ENCODE results near the gene OR10H4. TPM values are rescaled to one million over a fixed set of nuclear protein-coding genes. Genes with fewer than 3 reads are reported as not detected.

Gene OR10H4
- total RNA-seq, 1 experiment from 2014 or later: not detected

Other genes with a start within 250 kb of the OR10H4 start
- gene OR10H2, start 221.0 kb upstream of the OR10H4 start, total RNA-seq (2014; rRNA removed; shearing (Covaris generic)): not detected in 2 replicates
- gene OR10H3, start 211.0 kb upstream of the OR10H4 start, total RNA-seq (2014; rRNA removed; shearing (Covaris generic)): not detected in 2 replicates
- gene OR10H5, start 161.3 kb upstream of the OR10H4 start, total RNA-seq (2014; rRNA removed; shearing (Covaris generic)): not detected in 2 replicates
- gene OR10H1, start 133.3 kb upstream of the OR10H4 start, total RNA-seq (2014; rRNA removed; shearing (Covaris generic)): not detected in 2 replicates
- gene CYP4F2, start 50.9 kb upstream of the OR10H4 start, total RNA-seq (2014; rRNA removed; shearing (Covaris generic)): 2.2 TPM in 1 of 2 replicates, not detected in the other
- gene CYP4F11, start 14.5 kb upstream of the OR10H4 start, total RNA-seq (2014; rRNA removed; shearing (Covaris generic)): 0.62 and 2.2 TPM in 2 replicates
- 1,516 and 1,534 TPM in 2 replicates for gene TPM4, start 127.5 kb downstream of the OR10H4 start, total RNA-seq (2014; rRNA removed; shearing (Covaris generic))
- 60.3 and 60.8 TPM in 2 replicates for gene RAB8A, start 162.9 kb downstream of the OR10H4 start, total RNA-seq (2014; rRNA removed; shearing (Covaris generic))
- gene HSH2D, start 194.7 kb downstream of the OR10H4 start, total RNA-seq (2014; rRNA removed; shearing (Covaris generic)): not detected in 2 replicates
- not detected in 2 replicates for gene CIB3, start 224.5 kb downstream of the OR10H4 start, total RNA-seq (2014; rRNA removed; shearing (Covaris generic))
- 198 and 231 TPM in 2 replicates for gene FAM32A, start 236.4 kb downstream of the OR10H4 start, total RNA-seq (2014; rRNA removed; shearing (Covaris generic))
- gene AP1M1, start 248.9 kb downstream of the OR10H4 start, total RNA-seq (2014; rRNA removed; shearing (Covaris generic)): 118 and 133 TPM in 2 replicates